Caco-2 (cell line): ENCODE results near the gene NPAS3. TPM values are rescaled to one million over a fixed set of nuclear protein-coding genes. Genes with fewer than 3 reads are reported as not detected.

Source experiments
- BruUV-seq: library from RNA; stranded (reverse); fragments of 400-500 nt; replicated peaks from 2 replicates; lab custom pipeline; 2021; lab: Mats Ljungman, UMichigan
- CTCF ChIA-PET: fragments of 300-600 bp; sonication (Branson Sonifier 250); formaldehyde crosslinking; loops from one replicate; lab custom pipeline; 2022; ENCODE audit warnings: antibody characterized with exemption; lab: Charles Lee
- POLR2A ChIA-PET: fragments of 300-600 bp; sonication (Branson Sonifier 250); formaldehyde crosslinking; loops from one replicate; lab custom pipeline; 2022; ENCODE audit warnings: antibody characterized with exemption; lab: Charles Lee
- DNase-seq, 2 experiments: peaks; one replicate each; pipeline versions ENCODE4 v3.0.0 to v3.0.0-alpha.2; 2020 to 2022
- H3K27me3 ChIP-seq: replicated peaks from 2 replicates; pipeline ENCODE4 v1.6.0; 2011; ENCODE audit warnings: low read length; ENCODE audit not compliant: control insufficient read depth, insufficient read depth
- H3K36me3 ChIP-seq: 2 replicates; pipeline ENCODE4 v1.5.1; 2011; ENCODE audit warnings: low read length; ENCODE audit not compliant: control insufficient read depth, insufficient read depth
- H3K4me1 ChIP-seq: fragments of 250-450 bp; sonication (Bioruptor Pico); 2 replicates; pipeline ENCODE4 v1.5.1; 2020; ENCODE audit warnings: mild to moderate bottlenecking
- H3K4me3 ChIP-seq: 2 replicates; pipeline ENCODE4 v1.5.1; 2011; ENCODE audit warnings: low read depth, mild to moderate bottlenecking, control low read depth, low read length
- H3K9me3 ChIP-seq: fragments of 250-450 bp; sonication (Bioruptor Pico); 2 replicates; pipeline ENCODE4 v1.5.1; 2020; ENCODE audit warnings: mild to moderate bottlenecking, moderate library complexity
- H3K27ac Mint-ChIP-seq: one replicate; pipeline ENCODE4 v1.8.0; 2022; ENCODE audit warnings: mixed read lengths; ENCODE audit not compliant: unreplicated experiment
- H3K27me3 Mint-ChIP-seq: one replicate; pipeline ENCODE4 v1.8.0; 2022; ENCODE audit warnings: mixed read lengths; ENCODE audit not compliant: insufficient read depth, unreplicated experiment
- H3K36me3 Mint-ChIP-seq: one replicate; pipeline ENCODE4 v1.8.0; 2022; ENCODE audit warnings: mild to moderate bottlenecking, mixed read lengths; ENCODE audit not compliant: insufficient read depth, unreplicated experiment
- H3K4me1 Mint-ChIP-seq: one replicate; pipeline ENCODE4 v1.8.0; 2022; ENCODE audit warnings: low read depth, mixed read lengths; ENCODE audit not compliant: unreplicated experiment
- H3K4me3 Mint-ChIP-seq: one replicate; pipeline ENCODE4 v1.8.0; 2022; ENCODE audit warnings: mild to moderate bottlenecking, moderate library complexity, mixed read lengths; ENCODE audit not compliant: unreplicated experiment
- H3K9me3 Mint-ChIP-seq: one replicate; pipeline ENCODE4 v1.8.0; 2022; ENCODE audit warnings: mixed read lengths; ENCODE audit not compliant: unreplicated experiment
- intact Hi-C: fragments of 100-400 bp; cut with micrococcal nuclease; formaldehyde crosslinking; loops from one replicate; pipeline ENCODE4 v1.10.0; 2022; ENCODE audit not compliant: unreplicated experiment
- total RNA-seq: library from RNA; stranded (reverse); gene quantifications from 2 replicates; pipeline ENCODE4 v1.2.3, GENCODE V29; 2022
- TF ChIP-seq, protein P1 (sequence below), 2 experiments: fragments of 200-600 bp in 1 of 2; IDR thresholded peaks; 1 replicate in 1 of 2; 2 replicates in 1 of 2; pipeline versions ENCODE4 v1.5.1 to v1.8.0; 2011 to 2022; ENCODE audit warnings: antibody characterized with exemption in 1 of 2, control low read depth in 1 of 2, inconsistent platforms in 1 of 2, low read depth in 1 of 2, low read length in 1 of 2, mild to moderate bottlenecking in 1 of 2, moderate library complexity in 1 of 2; ENCODE audit not compliant: insufficient read depth in 1 of 2, severe bottlenecking in 1 of 2, unreplicated experiment in 1 of 2

NPAS3 gene
- total RNA-seq, 1 experiment from 2014 or later, result not detected

DNA sequence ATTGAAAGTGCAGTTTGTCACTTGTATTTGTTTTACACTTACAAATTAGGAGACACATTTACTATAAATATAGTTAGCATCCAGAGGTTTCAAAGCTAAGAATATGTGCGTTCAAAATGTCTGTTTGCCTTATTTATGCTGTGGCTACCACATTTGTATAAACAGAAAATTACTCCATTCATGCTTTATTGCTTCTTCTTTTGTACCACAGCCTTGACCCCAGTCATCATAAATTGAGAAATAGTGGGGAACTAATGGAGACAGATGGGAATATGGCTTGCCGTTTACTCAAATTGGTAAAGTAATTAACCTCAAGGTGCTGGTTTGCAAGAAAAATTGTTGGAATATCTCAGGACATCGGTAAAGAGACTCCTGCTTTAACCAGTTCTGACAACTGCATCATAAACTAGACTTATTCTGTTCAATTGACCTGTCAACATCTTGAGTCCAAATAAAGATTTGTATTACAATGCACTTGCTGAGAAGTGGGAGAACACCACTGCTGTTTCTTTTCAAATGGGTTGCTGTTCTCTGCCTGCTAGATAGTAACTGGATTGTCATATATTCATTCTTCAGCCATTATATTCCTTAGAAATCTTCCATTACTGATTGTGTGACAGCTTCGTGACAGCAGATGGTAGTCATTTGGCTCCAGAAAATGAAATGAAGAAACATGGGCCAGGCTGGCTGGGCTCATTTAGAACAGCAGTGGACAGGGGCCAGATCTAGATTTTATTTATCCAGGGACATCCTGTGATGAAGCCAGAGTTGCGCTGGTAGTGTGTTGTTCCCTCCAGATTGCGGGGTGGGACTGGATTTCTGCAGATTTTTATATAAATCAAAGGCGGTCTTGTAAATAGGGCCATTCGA is 657.8 kb downstream of the NPAS3 start:
- ChIA-PET POLR2A (no interaction called here), CTCF (no interaction called here)
- Mint-ChIP-seq H3K36me3 (no peaks in the 10 kb centered on the region), H3K27ac (no peak overlapping the region), H3K4me1 (no peaks in the 10 kb centered on the region), H3K9me3 (no peaks in the 10 kb centered on the region), H3K4me3 (no peak overlapping the region), H3K27me3 (peaks cover 12% of the 10 kb centered on the region)
- no TSS peak for BruUV-seq
- Histone ChIP-seq H3K27me3 (no peaks in the 10 kb centered on the region), H3K4me3 (no peak overlapping the region), H3K9me3 (no peaks in the 10 kb centered on the region), H3K36me3 (no peaks in the 10 kb centered on the region), H3K4me1 (no peaks in the 10 kb centered on the region)
- TF ChIP-seq, protein P1, sequence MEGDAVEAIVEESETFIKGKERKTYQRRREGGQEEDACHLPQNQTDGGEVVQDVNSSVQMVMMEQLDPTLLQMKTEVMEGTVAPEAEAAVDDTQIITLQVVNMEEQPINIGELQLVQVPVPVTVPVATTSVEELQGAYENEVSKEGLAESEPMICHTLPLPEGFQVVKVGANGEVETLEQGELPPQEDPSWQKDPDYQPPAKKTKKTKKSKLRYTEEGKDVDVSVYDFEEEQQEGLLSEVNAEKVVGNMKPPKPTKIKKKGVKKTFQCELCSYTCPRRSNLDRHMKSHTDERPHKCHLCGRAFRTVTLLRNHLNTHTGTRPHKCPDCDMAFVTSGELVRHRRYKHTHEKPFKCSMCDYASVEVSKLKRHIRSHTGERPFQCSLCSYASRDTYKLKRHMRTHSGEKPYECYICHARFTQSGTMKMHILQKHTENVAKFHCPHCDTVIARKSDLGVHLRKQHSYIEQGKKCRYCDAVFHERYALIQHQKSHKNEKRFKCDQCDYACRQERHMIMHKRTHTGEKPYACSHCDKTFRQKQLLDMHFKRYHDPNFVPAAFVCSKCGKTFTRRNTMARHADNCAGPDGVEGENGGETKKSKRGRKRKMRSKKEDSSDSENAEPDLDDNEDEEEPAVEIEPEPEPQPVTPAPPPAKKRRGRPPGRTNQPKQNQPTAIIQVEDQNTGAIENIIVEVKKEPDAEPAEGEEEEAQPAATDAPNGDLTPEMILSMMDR (IDR thresholded peaks at IDR 0.05; ENCODE audit: insufficient read depth in 1 of 2, low read depth in 1 of 2, low read length in 1 of 2, severe bottlenecking in 1 of 2, unreplicated experiment in 1 of 2), result no peak
- no peak for DNase-seq
- intact Hi-C loops, result no loop called here

DNA sequence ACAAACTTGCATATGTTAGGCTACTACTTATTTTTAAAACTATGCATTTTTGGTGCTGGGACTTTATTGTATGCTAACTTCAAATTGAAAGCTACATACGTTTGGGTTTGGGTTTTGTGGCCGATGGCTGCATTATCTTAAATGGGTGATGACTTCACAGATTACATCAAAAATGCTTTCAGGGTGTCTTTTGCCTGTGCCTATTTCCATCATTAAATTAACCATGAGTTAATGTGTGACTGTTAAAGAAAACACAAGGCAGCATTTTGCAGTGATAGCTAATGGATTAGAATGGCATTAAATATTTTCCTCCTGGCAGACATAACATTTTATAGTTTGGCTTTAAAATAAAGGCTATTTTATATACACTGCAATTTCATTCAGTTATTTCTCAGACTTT is 659.9 kb downstream of the NPAS3 start:
- peaks cover 18% of the 10 kb centered on the region for H3K27me3 Mint-ChIP-seq
- ChIA-PET CTCF (no interaction called here), POLR2A (no interaction called here)
- TF ChIP-seq, protein P1 (IDR thresholded peaks at IDR 0.05; ENCODE audit: insufficient read depth in 1 of 2, low read depth in 1 of 2, low read length in 1 of 2, severe bottlenecking in 1 of 2, unreplicated experiment in 1 of 2), result no peak
- no peaks in the 10 kb centered on the region for H3K4me1 Mint-ChIP-seq
- H3K36me3 Mint-ChIP-seq, result no peaks in the 10 kb centered on the region
- no peaks in the 10 kb centered on the region for H3K27me3 ChIP-seq
- H3K4me3 ChIP-seq, result no peak overlapping the region
- H3K4me3 Mint-ChIP-seq, result no peak overlapping the region
- H3K9me3 Mint-ChIP-seq, result no peaks in the 10 kb centered on the region
- no peaks in the 10 kb centered on the region for H3K36me3 ChIP-seq
- no TSS peak for BruUV-seq
- intact Hi-C loops, result no loop called here
- H3K4me1 ChIP-seq, result no peaks in the 10 kb centered on the region
- H3K9me3 ChIP-seq, result no peaks in the 10 kb centered on the region
- H3K27ac Mint-ChIP-seq, result no peak overlapping the region
- DNase-seq, result no peak

DNA sequence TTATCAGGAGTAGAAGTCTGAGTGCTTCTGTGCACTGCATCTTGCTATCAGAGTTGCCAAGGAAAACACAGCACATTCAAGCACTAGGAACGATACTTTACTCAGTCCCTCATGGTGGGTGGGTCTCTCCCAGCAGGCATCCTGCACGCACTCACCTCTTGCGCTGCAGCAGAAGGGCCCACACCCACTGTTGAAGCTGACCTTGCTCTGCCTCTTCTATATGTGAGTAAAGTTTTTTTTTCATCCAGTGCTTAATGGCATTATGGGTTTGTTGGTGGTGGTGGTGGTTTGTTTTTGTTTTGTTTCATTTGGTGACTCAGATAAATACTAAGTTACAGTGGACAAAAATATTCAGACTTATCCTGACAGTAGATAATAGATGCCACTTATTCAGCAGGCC is 663.7 kb downstream of the NPAS3 start:
- H3K4me3 ChIP-seq, result no peak overlapping the region
- Mint-ChIP-seq H3K4me3 (no peak overlapping the region), H3K27ac (no peak overlapping the region), H3K27me3 (peaks cover 28% of the 10 kb centered on the region), H3K36me3 (no peaks in the 10 kb centered on the region), H3K9me3 (no peaks in the 10 kb centered on the region), H3K4me1 (no peaks in the 10 kb centered on the region)
- intact Hi-C loops, result no loop called here
- H3K4me1 ChIP-seq, result no peaks in the 10 kb centered on the region
- no TSS peak for BruUV-seq
- ChIA-PET POLR2A (no interaction called here), CTCF (no interaction called here)
- DNase-seq, result no peak
- no peaks in the 10 kb centered on the region for H3K27me3 ChIP-seq
- H3K36me3 ChIP-seq, result no peaks in the 10 kb centered on the region
- TF ChIP-seq, protein P1 (IDR thresholded peaks at IDR 0.05; ENCODE audit: insufficient read depth in 1 of 2, low read depth in 1 of 2, low read length in 1 of 2, severe bottlenecking in 1 of 2, unreplicated experiment in 1 of 2), result no peak
- no peaks in the 10 kb centered on the region for H3K9me3 ChIP-seq
